Measurements from ENCODE around the gene DOCK11.

GRCh38 chrX:118475903-118476302, 19.7 kb upstream of the DOCK11 start:
- TF ChIP-seq CTCF (IDR thresholded peaks at IDR 0.05) (no peak), POLR2A (IDR thresholded peaks at IDR 0.05) (no peak)
